Activated naive CD8-positive, alpha-beta T cell treated with anti-CD3 and anti-CD28 coated beads, Interleukin-2, amount 50 U/mL, for 16 hours (primary cell): ENCODE measurements around the gene BBOX1.
"Not testable (repeated sequence)": the region's sequence is repeated elsewhere in the genome, so short reads cannot be mapped to it uniquely, and the experiment has no call there.

ENCODE experiments used
- DNase-seq: peaks from one replicate; pipeline ENCODE4 v3.0.0-alpha.2; 2020; ENCODE audit warnings: low read depth, low spot score

The BBOX1 gene

DNA sequence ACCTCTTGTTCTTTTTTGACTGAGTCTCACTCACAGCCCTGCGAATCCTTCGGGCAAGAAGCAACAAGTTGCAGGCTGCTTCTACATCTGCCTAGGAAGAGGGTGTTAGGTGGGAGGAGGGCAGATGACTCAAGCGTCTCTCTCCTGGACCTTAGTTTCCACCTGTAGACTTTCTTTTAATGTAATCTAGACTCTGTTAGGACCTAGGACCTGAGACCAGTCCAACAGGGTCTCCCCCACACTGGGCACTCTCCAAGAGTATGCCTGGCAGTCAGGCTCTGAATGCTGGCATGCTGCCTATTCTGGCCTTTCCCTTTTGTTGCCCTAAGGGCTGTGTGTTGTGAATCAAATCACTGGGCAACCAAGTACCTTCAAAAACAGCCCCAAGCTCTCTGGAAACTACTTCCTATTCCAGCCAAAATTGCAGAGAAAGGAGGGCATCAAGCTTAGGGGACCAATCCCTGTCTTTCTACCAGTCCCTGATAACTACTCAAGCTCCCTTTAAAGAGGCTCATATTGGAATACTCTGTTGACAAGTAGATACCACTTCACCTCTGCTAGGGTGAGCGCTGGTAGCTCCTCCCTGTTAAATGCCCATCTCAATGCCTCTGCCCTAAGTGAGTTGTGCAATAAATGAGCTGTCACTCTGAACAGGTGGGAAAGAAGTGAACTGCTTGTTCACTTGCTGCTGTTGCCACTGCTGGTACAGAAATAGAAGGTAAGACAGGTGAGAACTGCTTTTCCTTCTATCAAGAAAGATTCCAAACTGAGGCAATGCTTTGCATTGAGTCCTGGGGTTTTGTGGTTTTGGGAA, at the start of gene BBOX1:
BBOX1 (plus strand) TSS at position 514 of the 814 bp plus-strand sequence. CDS start 14,616 bp downstream, outside the sequence.
- DNase-seq, result no peak

- DNase-seq, result no peak
These were observed 48.5 kb upstream of the BBOX1 start for GRCh38 chr11:26992031-26992541.

DNA sequence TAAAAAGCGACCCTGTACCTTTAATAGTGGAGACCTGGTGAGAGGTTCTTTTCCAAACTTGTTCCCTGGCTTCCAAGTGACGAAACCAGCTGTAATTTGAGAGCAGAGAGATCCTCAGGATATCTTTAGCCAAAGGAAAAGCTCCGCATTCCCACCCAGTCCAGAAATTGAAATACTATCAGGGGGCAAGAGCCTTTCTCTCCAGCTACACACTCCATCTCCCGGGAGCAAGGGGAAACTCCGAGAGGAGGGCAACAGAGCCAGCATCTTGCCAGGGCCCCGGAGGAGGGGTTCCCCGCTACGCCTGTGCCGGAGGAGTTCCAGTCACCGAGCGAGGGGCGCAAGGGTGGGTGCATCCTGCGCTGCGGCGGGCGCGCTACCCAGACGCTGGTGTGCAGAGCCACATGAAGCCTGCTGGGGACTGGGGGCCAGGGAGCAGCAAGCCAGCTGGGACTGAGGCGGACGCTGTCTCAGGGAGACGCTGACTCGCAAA, 46.6 kb upstream of the BBOX1 start, which contains the start of gene FIBIN:
FIBIN (plus strand) TSS at position 148 of the 493 bp plus-strand sequence. CDS start 415 bp downstream, outside the sequence.
- DNase-seq, result no peak

DNA sequence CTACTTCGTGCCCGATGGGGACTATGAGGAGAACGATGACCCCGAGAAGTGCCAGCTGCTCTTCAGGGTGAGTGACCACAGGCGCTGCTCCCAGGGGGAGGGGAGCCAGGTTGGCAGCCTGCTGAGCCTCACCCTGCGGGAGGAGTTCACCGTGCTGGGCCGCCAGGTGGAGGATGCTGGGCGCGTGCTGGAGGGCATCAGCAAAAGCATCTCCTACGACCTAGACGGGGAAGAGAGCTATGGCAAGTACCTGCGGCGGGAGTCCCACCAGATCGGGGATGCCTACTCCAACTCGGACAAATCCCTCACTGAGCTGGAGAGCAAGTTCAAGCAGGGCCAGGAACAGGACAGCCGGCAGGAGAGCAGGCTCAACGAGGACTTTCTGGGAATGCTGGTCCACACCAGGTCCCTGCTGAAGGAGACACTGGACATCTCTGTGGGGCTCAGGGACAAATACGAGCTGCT, 46.0 kb upstream of the BBOX1 start:
- no peak for DNase-seq

DNA sequence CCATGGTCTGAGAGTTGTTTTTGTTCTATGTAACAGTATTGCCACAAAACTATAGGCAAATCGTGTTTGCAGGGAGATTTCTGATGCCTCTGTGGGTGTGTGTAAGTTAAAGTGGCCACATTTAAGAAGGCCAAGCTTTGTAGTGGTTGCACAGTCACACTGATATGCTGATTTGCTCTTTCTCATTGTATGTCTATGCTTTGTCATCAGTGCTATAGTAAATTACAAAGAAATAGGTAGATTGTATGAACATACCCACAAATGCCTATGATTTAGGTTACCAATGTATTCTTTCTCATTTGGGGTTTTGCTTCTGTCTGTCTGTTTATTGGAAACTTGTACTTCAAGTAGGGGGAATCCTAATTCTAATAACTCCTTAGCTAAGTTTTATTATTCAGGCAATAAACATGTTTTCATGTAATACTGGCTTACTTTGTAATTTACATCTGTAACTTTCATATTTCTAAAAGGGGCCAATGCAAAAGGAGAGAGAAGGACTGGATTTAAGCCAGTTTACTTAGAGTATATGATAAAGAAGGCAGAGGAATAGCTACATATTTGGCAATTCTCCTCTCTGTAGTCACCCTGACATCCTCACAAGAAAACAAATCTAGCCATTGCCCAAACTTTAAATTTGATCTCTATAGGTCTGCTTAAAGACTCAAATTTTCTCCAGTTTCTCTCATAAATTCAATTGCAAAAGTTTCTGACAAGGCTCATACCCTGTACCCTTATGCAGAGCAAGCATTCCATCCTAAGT, 44.7 kb upstream of the BBOX1 start:
- no peak for DNase-seq

DNA sequence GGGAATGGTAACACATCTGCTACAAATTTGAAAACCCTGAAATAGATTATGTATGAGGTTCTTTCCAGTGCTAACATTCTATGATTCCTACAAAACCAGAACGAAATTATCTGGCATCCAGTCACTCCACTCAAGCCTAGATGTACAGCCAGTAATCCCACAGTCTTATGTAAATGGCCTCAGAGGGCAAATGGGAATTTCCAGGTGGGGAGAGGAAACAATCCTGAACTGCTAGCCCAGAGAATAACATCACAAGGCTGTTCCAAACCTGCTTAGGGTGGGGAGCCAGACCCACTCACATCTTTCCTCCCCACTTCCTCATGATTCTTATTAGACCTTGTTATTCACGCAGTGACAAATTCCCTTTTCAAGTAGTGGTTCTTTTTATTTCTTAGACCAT, 43.2 kb upstream of the BBOX1 start:
- DNase-seq, result no peak

DNA sequence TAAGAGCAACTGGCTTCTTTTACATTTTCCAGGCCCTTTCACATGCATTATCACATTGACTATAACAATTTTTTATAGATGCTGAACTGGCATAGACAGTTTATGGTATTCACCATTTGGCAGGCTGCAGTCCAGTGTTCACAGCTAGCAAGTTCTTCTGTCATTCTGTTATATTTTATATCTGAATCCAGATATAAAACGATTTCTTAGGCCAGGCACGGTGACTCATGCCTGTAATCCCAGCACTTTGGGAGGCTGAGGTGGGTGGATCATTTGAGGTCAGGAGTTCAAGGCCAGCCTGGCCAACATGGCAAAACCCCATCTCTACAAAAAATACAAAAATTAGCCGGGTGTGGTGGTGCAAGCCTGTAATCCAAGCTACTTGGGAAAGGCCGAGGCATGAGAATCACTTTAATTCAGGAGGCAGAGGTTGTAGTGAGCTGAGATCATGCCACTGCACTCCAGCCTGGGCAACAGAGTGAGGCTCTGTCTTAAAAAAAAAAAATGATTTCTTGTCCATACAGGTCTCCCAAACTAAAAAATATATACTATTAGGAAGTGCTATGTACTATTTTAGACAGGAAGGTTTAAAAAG, 39.4 kb upstream of the BBOX1 start:
- not testable (repeated sequence) for DNase-seq

- no peak for DNase-seq
These were observed 38.2 kb upstream of the BBOX1 start for GRCh38 chr11:27002431-27002830.

GRCh38 chr11:27002838-27003237, 37.8 kb upstream of the BBOX1 start:
- DNase-seq, result no peak

- no peak for DNase-seq
These were observed 36.5 kb upstream of the BBOX1 start for GRCh38 chr11:27004103-27004502.

- DNase-seq, result no peak
These were observed 31.6 kb upstream of the BBOX1 start for GRCh38 chr11:27008811-27009535.

- no peak for DNase-seq
These were observed 28.9 kb upstream of the BBOX1 start for GRCh38 chr11:27011560-27012233.

DNA sequence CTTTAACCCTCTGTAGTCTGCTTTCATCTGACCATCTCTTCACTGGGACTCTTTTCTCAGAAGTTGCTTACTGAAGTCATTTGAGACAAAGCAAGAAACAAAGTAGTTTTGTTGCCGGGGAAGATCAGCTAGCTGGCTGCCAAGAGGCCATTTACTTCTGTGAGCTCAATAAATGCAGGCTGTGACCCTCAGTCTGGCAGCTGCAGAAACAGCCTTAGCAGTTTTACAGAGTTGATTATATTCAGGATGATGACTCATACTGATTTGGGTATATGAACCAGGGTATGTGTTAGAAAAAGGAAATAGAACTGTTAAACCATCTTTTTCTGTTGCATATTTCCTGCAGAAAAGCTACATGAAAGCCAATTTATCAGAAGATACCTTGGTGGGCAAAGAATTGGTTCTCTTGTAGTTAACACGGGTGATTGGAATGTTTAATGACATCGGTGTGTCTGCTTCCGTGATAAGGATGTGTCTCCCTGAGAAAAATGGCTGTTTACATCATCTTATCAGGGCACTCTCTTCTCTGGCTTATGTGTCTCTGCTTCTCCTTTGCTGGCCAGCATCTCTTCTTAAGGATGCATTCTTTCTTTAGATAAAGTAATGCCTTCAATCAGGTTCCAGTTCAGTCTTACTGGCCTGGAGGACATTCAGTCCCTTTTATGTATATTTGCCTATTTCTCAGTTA, 28.2 kb upstream of the BBOX1 start:
- DNase-seq, result no peak

DNA sequence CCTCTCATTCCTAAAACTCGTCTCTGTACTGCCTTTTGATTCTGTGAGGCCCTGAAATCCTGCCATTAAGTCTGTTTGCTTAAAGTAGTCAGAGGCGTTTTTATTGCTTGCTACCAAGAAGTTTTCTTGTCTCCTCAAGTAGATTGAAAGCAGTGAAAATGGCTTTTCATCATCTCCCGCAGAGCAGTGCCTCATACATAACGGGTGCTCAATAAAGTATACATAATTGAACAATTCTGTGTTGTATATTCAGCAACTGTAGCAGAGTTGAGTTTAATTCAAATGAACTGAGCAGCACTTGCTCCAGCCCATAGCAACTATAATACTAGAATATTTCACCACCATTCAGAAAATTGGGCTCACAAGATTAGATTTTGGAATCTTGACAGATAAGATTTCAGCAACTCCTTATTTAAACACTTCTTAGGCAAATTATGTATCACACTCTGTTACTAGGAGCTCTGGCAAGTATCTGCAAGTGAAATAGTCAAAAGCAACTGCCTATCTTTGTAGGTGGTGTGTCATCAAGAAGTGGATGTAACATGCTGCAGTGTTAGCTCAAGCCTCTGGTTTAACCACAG, 26.7 kb upstream of the BBOX1 start:
- DNase-seq, result no peak

GRCh38 chr11:27018902-27019529, 21.6 kb upstream of the BBOX1 start:
- no peak for DNase-seq

DNA sequence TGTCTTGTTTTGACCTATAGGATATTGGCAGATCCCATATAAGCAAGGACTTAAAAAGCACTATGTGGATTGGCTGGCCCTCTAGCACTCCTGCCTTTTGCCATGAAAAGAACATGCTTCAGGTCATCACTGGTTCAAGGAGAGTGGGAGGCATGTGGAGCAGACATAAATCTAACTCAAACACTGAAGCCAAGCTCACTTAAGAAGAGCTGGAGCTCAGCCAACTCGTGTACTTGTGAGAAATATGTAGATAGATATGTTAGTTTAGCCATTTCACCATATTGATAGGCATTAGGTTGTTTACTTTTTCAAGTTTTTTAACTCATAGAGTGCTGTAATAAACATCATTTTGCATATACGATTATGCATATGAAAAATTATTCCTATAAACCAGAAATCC, 19.9 kb upstream of the BBOX1 start:
- no peak for DNase-seq

DNA sequence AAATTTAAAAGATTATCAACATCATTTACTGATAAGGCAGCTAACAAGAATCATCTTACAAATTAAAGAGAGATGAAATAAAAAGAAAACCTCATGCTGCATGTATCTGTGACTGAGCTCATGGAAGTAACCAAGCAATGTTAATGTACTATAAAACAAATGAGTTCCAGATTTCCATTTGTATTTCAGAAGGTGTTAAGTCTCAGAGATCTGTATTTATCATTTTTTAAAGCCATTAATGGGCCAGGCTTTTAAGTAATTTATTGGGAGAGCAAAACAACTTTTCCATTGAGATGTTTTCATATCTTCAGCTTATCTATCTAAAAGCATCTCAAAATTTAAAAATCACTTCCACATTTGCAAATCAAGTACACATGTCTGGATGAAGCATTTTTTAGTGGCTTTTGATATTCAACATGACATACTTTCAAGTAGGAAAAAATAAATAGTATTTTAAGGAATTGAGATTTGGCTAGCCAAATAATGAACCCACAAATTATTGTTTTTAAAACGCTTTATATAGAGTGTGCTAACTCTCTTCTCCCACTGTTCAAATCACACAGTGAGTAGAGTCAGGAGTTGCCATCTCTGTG, 17.9 kb upstream of the BBOX1 start:
- DNase-seq, result no peak

- DNase-seq, result no peak
These were observed 15.8 kb upstream of the BBOX1 start for GRCh38 chr11:27024865-27025264.
